ENCODE measurements around the gene MRPL24. TPM values are rescaled to one million over a fixed set of nuclear protein-coding genes. Genes with fewer than 3 reads are reported as not detected.

MRPL24 gene
- total RNA-seq, 1 donor from 2014 or later = 46.5 TPM

- Histone ChIP-seq H3K27ac (ENCODE audit: low read depth, low read length) (no peak overlapping the region), H4K20me1 (ENCODE audit: insufficient read depth, low read length) (no peaks in the 10 kb centered on the region), H3K9ac (ENCODE audit: low read length) (no peak overlapping the region), H3K4me2 (ENCODE audit: low read length) (peak overlapping the region; percentile 55), H3K4me3 (ENCODE audit: insufficient read depth, low read depth, low read length) (no peak overlapping the region), H3K27me3 (ENCODE audit: insufficient read depth, low read length) (peaks cover 2% of the 10 kb centered on the region), H3K36me3 (ENCODE audit: insufficient read depth, low read length) (no peaks in the 10 kb centered on the region), H3K4me1 (ENCODE audit: insufficient read depth, low read length) (peaks cover 29% of the 10 kb centered on the region), H2AFZ (ENCODE audit: low read depth, low read length) (peak overlapping the region; percentile 58), H3K9me3 (ENCODE audit: insufficient read depth, low read depth, low read length) (no peaks in the 10 kb centered on the region), H3K79me2 (ENCODE audit: insufficient read depth, low read length) (no peaks in the 10 kb centered on the region)
- TF ChIP-seq EZH2 (IDR thresholded peaks at IDR 0.05; ENCODE audit: insufficient read depth, low read length) = no peak
- no peak for TF ChIP-seq CTCF (IDR thresholded peaks at IDR 0.05; ENCODE audit: insufficient read depth, low read depth, low read length)
- DNase-seq (ENCODE audit: low read depth) (no peak), FAIRE-seq (no peak)
- peak overlapping the region; percentile 79 for H3K27ac Mint-ChIP-seq (ENCODE audit: unreplicated experiment)
- peak overlapping the region; percentile 77 for H3K4me3 Mint-ChIP-seq (ENCODE audit: unreplicated experiment)
- no peaks in the 10 kb centered on the region for H3K36me3 Mint-ChIP-seq (ENCODE audit: low read depth, unreplicated experiment)
- H3K9me3 Mint-ChIP-seq (ENCODE audit: unreplicated experiment) = no peaks in the 10 kb centered on the region
- no peaks in the 10 kb centered on the region for H3K27me3 Mint-ChIP-seq (ENCODE audit: low read depth, unreplicated experiment)
- H3K4me1 Mint-ChIP-seq (ENCODE audit: low read depth, unreplicated experiment) = peaks cover 48% of the 10 kb centered on the region
Measured at GRCh38 chr1:156691665-156692440, 49.0 kb downstream of the MRPL24 start.

GRCh38 chr1:156691191-156691590, 49.7 kb downstream of the MRPL24 start:
- no peaks in the 10 kb centered on the region for H3K36me3 Mint-ChIP-seq (ENCODE audit: low read depth, unreplicated experiment)
- TF ChIP-seq EZH2 (IDR thresholded peaks at IDR 0.05; ENCODE audit: insufficient read depth, low read length) = no peak
- TF ChIP-seq CTCF (IDR thresholded peaks at IDR 0.05; ENCODE audit: insufficient read depth, low read depth, low read length) = no peak
- no peak overlapping the region for H2AFZ ChIP-seq (ENCODE audit: low read depth, low read length)
- no peak overlapping the region for H3K9ac ChIP-seq (ENCODE audit: low read length)
- no peaks in the 10 kb centered on the region for H3K36me3 ChIP-seq (ENCODE audit: insufficient read depth, low read length)
- FAIRE-seq = no peak
- peak overlapping the region; percentile 55 for H3K4me2 ChIP-seq (ENCODE audit: low read length)
- no peaks in the 10 kb centered on the region for H3K27me3 Mint-ChIP-seq (ENCODE audit: low read depth, unreplicated experiment)
- no peak overlapping the region for H3K27ac ChIP-seq (ENCODE audit: low read depth, low read length)
- no peaks in the 10 kb centered on the region for H3K9me3 ChIP-seq (ENCODE audit: insufficient read depth, low read depth, low read length)
- H3K9me3 Mint-ChIP-seq (ENCODE audit: unreplicated experiment) = no peaks in the 10 kb centered on the region
- no peak overlapping the region for H3K4me3 Mint-ChIP-seq (ENCODE audit: unreplicated experiment)
- no peaks in the 10 kb centered on the region for H3K27me3 ChIP-seq (ENCODE audit: insufficient read depth, low read length)
- H3K27ac Mint-ChIP-seq (ENCODE audit: unreplicated experiment) = peak overlapping the region; percentile 79
- H3K4me1 ChIP-seq (ENCODE audit: insufficient read depth, low read length) = peaks cover 29% of the 10 kb centered on the region
- DNase-seq (ENCODE audit: low read depth) = no peak
- H3K79me2 ChIP-seq (ENCODE audit: insufficient read depth, low read length) = no peaks in the 10 kb centered on the region
- no peaks in the 10 kb centered on the region for H4K20me1 ChIP-seq (ENCODE audit: insufficient read depth, low read length)
- peaks cover 48% of the 10 kb centered on the region for H3K4me1 Mint-ChIP-seq (ENCODE audit: low read depth, unreplicated experiment)
- no peak overlapping the region for H3K4me3 ChIP-seq (ENCODE audit: insufficient read depth, low read depth, low read length)

GRCh38 chr1:156690675-156691036, 50.2 kb downstream of the MRPL24 start:
- Histone ChIP-seq H3K79me2 (ENCODE audit: insufficient read depth, low read length) (no peaks in the 10 kb centered on the region), H3K36me3 (ENCODE audit: insufficient read depth, low read length) (no peaks in the 10 kb centered on the region), H3K9me3 (ENCODE audit: insufficient read depth, low read depth, low read length) (no peaks in the 10 kb centered on the region), H3K4me3 (ENCODE audit: insufficient read depth, low read depth, low read length) (no peak overlapping the region), H4K20me1 (ENCODE audit: insufficient read depth, low read length) (no peaks in the 10 kb centered on the region), H3K4me1 (ENCODE audit: insufficient read depth, low read length) (peaks cover 29% of the 10 kb centered on the region), H3K4me2 (ENCODE audit: low read length) (peak overlapping the region; percentile 90), H3K9ac (ENCODE audit: low read length) (no peak overlapping the region), H2AFZ (ENCODE audit: low read depth, low read length) (no peak overlapping the region), H3K27ac (ENCODE audit: low read depth, low read length) (no peak overlapping the region), H3K27me3 (ENCODE audit: insufficient read depth, low read length) (no peaks in the 10 kb centered on the region)
- Mint-ChIP-seq H3K9me3 (ENCODE audit: unreplicated experiment) (no peaks in the 10 kb centered on the region), H3K27ac (ENCODE audit: unreplicated experiment) (peak overlapping the region; percentile 77), H3K4me3 (ENCODE audit: unreplicated experiment) (peak overlapping the region; percentile 84), H3K36me3 (ENCODE audit: low read depth, unreplicated experiment) (no peaks in the 10 kb centered on the region), H3K27me3 (ENCODE audit: low read depth, unreplicated experiment) (no peaks in the 10 kb centered on the region), H3K4me1 (ENCODE audit: low read depth, unreplicated experiment) (peaks cover 48% of the 10 kb centered on the region)
- no peak for FAIRE-seq
- no peak for DNase-seq (ENCODE audit: low read depth)
- TF ChIP-seq EZH2 (IDR thresholded peaks at IDR 0.05; ENCODE audit: insufficient read depth, low read length) (no peak), CTCF (IDR thresholded peaks at IDR 0.05; ENCODE audit: insufficient read depth, low read depth, low read length) (no peak)
